Measurements from ENCODE around the gene SLC39A10. TPM values are rescaled to one million over a fixed set of nuclear protein-coding genes. Genes with fewer than 3 reads are reported as not detected.

Gene SLC39A10
- total and polyA plus RNA-seq, 2 of the 4 experiments (the other 2 are of a cell fraction), result 17.6 to 64.7 TPM

DNA sequence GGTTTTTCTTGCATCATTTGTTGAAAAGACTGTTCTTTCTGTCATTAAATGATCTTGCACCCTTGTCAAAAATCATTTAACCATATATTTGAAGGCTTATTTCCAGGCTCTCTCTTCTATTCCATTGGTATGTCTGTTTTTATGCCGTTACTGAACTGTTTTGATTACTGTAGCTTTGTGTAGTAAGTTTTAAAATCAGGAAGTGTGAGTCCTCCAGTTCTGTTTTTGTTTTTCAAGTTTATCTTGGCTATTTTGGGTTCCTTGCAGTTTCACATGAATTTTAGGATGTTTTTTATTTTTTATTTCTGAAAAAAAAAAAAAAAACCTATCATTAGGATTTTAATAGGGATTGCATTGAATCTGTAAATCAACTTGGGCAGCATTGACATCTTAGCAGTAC, 39.0 kb downstream of the SLC39A10 start:
- CTCF ChIA-PET, result interaction anchor here (0.7 kb wide), 1 partner anchor 14 kb away, joined by 3 read pairs; no protein-coding TSS in a partner anchor
- no TSS peak for BruUV-seq (replicated peaks)
- intact Hi-C loops (cut with micrococcal nuclease), result no loop called here
- dilution Hi-C loops (cut with HindIII; ENCODE audit: low sequenced_read_pairs, unreplicated experiment), result no loop called here
- Histone ChIP-seq H3K4me3 (ENCODE audit: insufficient read depth, low read depth, low read length) (no peak overlapping the region), H3K27ac (ENCODE audit: insufficient read depth, low read length) (no peak overlapping the region), H2BK15ac (ENCODE audit: low read depth, low read length) (no peak overlapping the region), H3K9me3 (ENCODE audit: control insufficient read depth, insufficient read depth, low read length) (peaks cover 3% of the 10 kb centered on the region; the same call in 1 of the 2 replicates), H3K56ac (ENCODE audit: extremely low read depth, insufficient read depth, low read length) (no peak overlapping the region), H3K36me3 (ENCODE audit: control insufficient read depth, insufficient read depth, low read length) (peaks cover 4% of the 10 kb centered on the region; the same call in 1 of the 2 replicates), H4K8ac (ENCODE audit: low read depth in 2 of 2, low read length in 2 of 2) (no peak overlapping the region), H3K9me1 (ENCODE audit: insufficient read depth, low read length) (no peaks in the 10 kb centered on the region), H2AFZ (replicated peaks; ENCODE audit: low read length, poor library complexity) (no peak overlapping the region), H3K27me3 (ENCODE audit: control insufficient read depth, insufficient read depth, low read length) (no peaks in the 10 kb centered on the region), H4K5ac (ENCODE audit: low read depth, low read length) (no peak overlapping the region), H2BK5ac (ENCODE audit: low read depth, low read length, poor library complexity, severe bottlenecking) (no peak overlapping the region), H4K20me1 (ENCODE audit: insufficient read depth, low read length) (no peaks in the 10 kb centered on the region), H2AK9ac (replicated peaks; ENCODE audit: low read depth, low read length, poor library complexity) (no peak overlapping the region), H4K91ac (ENCODE audit: insufficient read depth, low read depth, low read length) (no peak overlapping the region), H3K14ac (replicated peaks; ENCODE audit: low read depth, low read length) (no peak overlapping the region), H3K9ac (ENCODE audit: low read depth, low read length) (no peak overlapping the region), H2BK120ac (ENCODE audit: low read depth, low read length) (no peak overlapping the region), H2AK5ac (ENCODE audit: low read depth, low read length) (no peak overlapping the region), H3K18ac (ENCODE audit: low read depth, low read length) (no peak overlapping the region), H3K4ac (ENCODE audit: low read depth, low read length) (no peak overlapping the region), H3K79me1 (ENCODE audit: low read depth in 1 of 2, low read length in 2 of 2) (peaks cover 28% of the 10 kb centered on the region in 2 experiments), H3K23ac (ENCODE audit: low read depth, low read length) (no peak overlapping the region), H3K4me1 (ENCODE audit: control insufficient read depth, insufficient read depth, low read length) (no peaks in the 10 kb centered on the region), H3K4me2 (ENCODE audit: low read depth, low read length) (no peak overlapping the region), H2BK20ac (ENCODE audit: low read depth, low read length) (no peak overlapping the region)
- DNase-seq, result no peak
- TF ChIP-seq, protein P1, sequence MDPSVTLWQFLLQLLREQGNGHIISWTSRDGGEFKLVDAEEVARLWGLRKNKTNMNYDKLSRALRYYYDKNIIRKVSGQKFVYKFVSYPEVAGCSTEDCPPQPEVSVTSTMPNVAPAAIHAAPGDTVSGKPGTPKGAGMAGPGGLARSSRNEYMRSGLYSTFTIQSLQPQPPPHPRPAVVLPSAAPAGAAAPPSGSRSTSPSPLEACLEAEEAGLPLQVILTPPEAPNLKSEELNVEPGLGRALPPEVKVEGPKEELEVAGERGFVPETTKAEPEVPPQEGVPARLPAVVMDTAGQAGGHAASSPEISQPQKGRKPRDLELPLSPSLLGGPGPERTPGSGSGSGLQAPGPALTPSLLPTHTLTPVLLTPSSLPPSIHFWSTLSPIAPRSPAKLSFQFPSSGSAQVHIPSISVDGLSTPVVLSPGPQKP (IDR thresholded peaks at IDR 0.05; ENCODE audit: borderline replicate concordance, low read depth, low read length), result no peak
- TF ChIP-seq BHLHE40 (IDR thresholded peaks at IDR 0.05; ENCODE audit: low read depth, low read length), result no peak
- no peak for TF ChIP-seq RCOR1 (IDR thresholded peaks at IDR 0.05; ENCODE audit: insufficient replicate concordance, low read length)
- in situ Hi-C loops (cut with MboI; ENCODE audit: low sequenced_read_pairs), result no loop called here
- no peak for ATAC-seq (ENCODE audit: low read depth)
- POLR2A ChIA-PET (ENCODE audit: unreplicated experiment), result no interaction called here
- WGBS, 2 experiments (ENCODE audit: extremely low coverage in 2 of 2, insufficient read length in 1 of 2), result no CpG with 5 or more reads among the region's 1 CpG

Data from IMR-90 (cell line).